H1 (cell line): ENCODE results near the gene POLA2. TPM values are rescaled to one million over a fixed set of nuclear protein-coding genes. Genes with fewer than 3 reads are reported as not detected.

Experiments
- CTCF ChIA-PET: fragments of 300-600 bp; sonication (Branson Sonifier 250); formaldehyde crosslinking; loops from one replicate; lab custom pipeline; 2021; ENCODE audit not compliant: partially characterized antibody; lab: Charles Lee
- POLR2A ChIA-PET: fragments of 300-600 bp; sonication (Branson Sonifier 250); formaldehyde crosslinking; loops from one replicate; lab custom pipeline; 2021; ENCODE audit warnings: inconsistent platforms; ENCODE audit not compliant: partially characterized antibody; lab: Charles Lee
- DNase-seq, 2 experiments: peaks; one replicate each; pipeline versions ENCODE4 v3.0.0 to v3.0.0-alpha.2; 2010 to 2022; ENCODE audit warnings: low spot score in 2 of 2, low read depth in 1 of 2, mixed read lengths in 1 of 2
- FAIRE-seq: peaks from 2 replicates; lab custom pipeline; 2011; peaks lifted over from hg19 to GRCh38; lab: Jason Lieb, UNC
- H2AFZ ChIP-seq: 2 replicates; pipeline ENCODE4 v1.8.1; 2012; ENCODE audit warnings: low read length, inconsistent platforms
- H2AK5ac ChIP-seq: 2 replicates; pipeline ENCODE4 v1.6.1; 2013; ENCODE audit warnings: low read depth, low read length
- H2BK120ac ChIP-seq: replicated peaks from 2 replicates; pipeline ENCODE3; 2013; ENCODE audit warnings: low read depth, low read length, inconsistent platforms
- H2BK12ac ChIP-seq: 2 replicates; pipeline ENCODE4 v1.6.1; 2013; ENCODE audit warnings: low read depth, low read length
- H2BK15ac ChIP-seq: 2 replicates; pipeline ENCODE4 v1.6.1; 2013; ENCODE audit warnings: low read length
- H2BK20ac ChIP-seq: 2 replicates; pipeline ENCODE4 v1.6.1; 2013; ENCODE audit warnings: low read length
- H2BK5ac ChIP-seq: 2 replicates; pipeline ENCODE4 v1.6.1; 2013; ENCODE audit warnings: low read depth, low read length
- H3K14ac ChIP-seq: 2 replicates; pipeline ENCODE4 v1.6.1; 2013; ENCODE audit warnings: inconsistent platforms; ENCODE audit not compliant: insufficient read length
- H3K18ac ChIP-seq: 2 replicates; pipeline ENCODE4 v1.6.1; 2013; ENCODE audit warnings: low read length; ENCODE audit errors: extremely low read depth
- H3K23ac ChIP-seq: 2 replicates; pipeline ENCODE4 v1.6.1; 2013; ENCODE audit warnings: inconsistent platforms; ENCODE audit not compliant: insufficient read length
- H3K23me2 ChIP-seq: 2 replicates; pipeline ENCODE4 v1.6.1; 2013; ENCODE audit warnings: low read depth, low read length
- H3K27ac ChIP-seq: 2 replicates; pipeline ENCODE4 v1.6.1; 2011; ENCODE audit warnings: low read depth, low read length, inconsistent platforms
- H3K27me3 ChIP-seq, 4 experiments: replicated peaks in 1 of 4; 1 replicate in 1 of 4; 2 replicates in 3 of 4; pipeline versions ENCODE4 v1.6.1 to v1.8.1; 2011 to 2013; ENCODE audit warnings: low read length in 3 of 4, mild to moderate bottlenecking in 3 of 4, inconsistent platforms in 2 of 4, mixed read lengths in 2 of 4, moderate library complexity in 1 of 4; ENCODE audit not compliant: control insufficient read depth in 3 of 4, insufficient read depth in 3 of 4; ENCODE audit errors: extremely low read depth in 1 of 4
- H3K36me3 ChIP-seq, 4 experiments: 2 replicates each; pipeline versions ENCODE4 v1.6.1 to v1.8.1; 2011 to 2013; ENCODE audit warnings: mild to moderate bottlenecking in 4 of 4, low read length in 3 of 4, moderate library complexity in 2 of 4, control low read depth in 1 of 4, inconsistent platforms in 1 of 4; ENCODE audit not compliant: insufficient read depth in 4 of 4, control insufficient read depth in 2 of 4
- H3K4ac ChIP-seq: replicated peaks from 2 replicates; pipeline ENCODE3; 2013; ENCODE audit warnings: low read length, low read depth, mixed read lengths, inconsistent platforms; ENCODE audit not compliant: insufficient read length
- H3K4me1 ChIP-seq, 4 experiments: replicated peaks in 1 of 4; 1 replicate in 1 of 4; 2 replicates in 3 of 4; pipeline versions ENCODE4 v1.6.1 to v1.8.1; 2011 to 2013; ENCODE audit warnings: low read length in 3 of 4, inconsistent platforms in 2 of 4, mixed read lengths in 1 of 4; ENCODE audit not compliant: insufficient read depth in 4 of 4, control insufficient read depth in 3 of 4
- H3K4me2 ChIP-seq, 2 experiments: 2 replicates each; pipeline versions ENCODE4 v1.6.1 to v1.8.1; 2011 to 2013; ENCODE audit warnings: low read depth in 2 of 2, low read length in 2 of 2, control low read depth in 1 of 2, inconsistent platforms in 1 of 2, mild to moderate bottlenecking in 1 of 2; ENCODE audit not compliant: insufficient read depth in 1 of 2
- H3K4me3 ChIP-seq, 4 experiments: fragments of 200-600, 300-600 bp in 1 of 4; sonication (generic), shearing (Covaris generic), sonication (Bioruptor Twin) in 1 of 4; 2 replicates each; pipeline versions ENCODE4 v1.5.1 to v1.8.1; 2011 to 2016; ENCODE audit warnings: low read length in 4 of 4, low read depth in 3 of 4, control low read depth in 2 of 4, inconsistent platforms in 2 of 4, mild to moderate bottlenecking in 2 of 4, mixed read lengths in 1 of 4, moderate library complexity in 1 of 4; ENCODE audit not compliant: insufficient read depth in 2 of 4; ENCODE audit errors: extremely low read depth in 1 of 4
- H3K56ac ChIP-seq: replicated peaks from 2 replicates; pipeline ENCODE3; 2013; ENCODE audit warnings: low read depth, mild to moderate bottlenecking, mixed read lengths, low read length, inconsistent platforms; ENCODE audit not compliant: insufficient read length
- H3K79me1 ChIP-seq: 2 replicates; pipeline ENCODE4 v1.6.1; 2013; ENCODE audit warnings: low read depth, low read length, control low read depth
- H3K79me2 ChIP-seq, 2 experiments: 2 replicates each; pipeline versions ENCODE4 v1.6.1 to v1.8.1; 2012 to 2013; ENCODE audit warnings: low read length in 2 of 2, mild to moderate bottlenecking in 2 of 2, inconsistent platforms in 1 of 2; ENCODE audit not compliant: insufficient read depth in 2 of 2, control insufficient read depth in 1 of 2
- H3K9ac ChIP-seq, 4 experiments: replicated peaks in 1 of 4; 1 replicate in 1 of 4; 2 replicates in 3 of 4; pipeline versions ENCODE4 v1.6.1 to v1.8.1; 2011 to 2013; ENCODE audit warnings: low read depth in 3 of 4, low read length in 3 of 4, control low read depth in 2 of 4, mild to moderate bottlenecking in 2 of 4, moderate library complexity in 2 of 4, inconsistent platforms in 1 of 4; ENCODE audit errors: extremely low read depth in 1 of 4
- H3K9me3 ChIP-seq, 2 experiments: 2 replicates each; pipeline versions ENCODE4 v1.6.1 to v1.8.1; 2012 to 2013; ENCODE audit warnings: mild to moderate bottlenecking in 2 of 2, moderate library complexity in 2 of 2, control low read depth in 1 of 2, inconsistent platforms in 1 of 2, low read depth in 1 of 2, low read length in 1 of 2, mixed read lengths in 1 of 2; ENCODE audit not compliant: insufficient read depth in 2 of 2
- H4K20me1 ChIP-seq, 2 experiments: replicated peaks in 1 of 2; 2 replicates each; pipeline versions ENCODE3 to v1.8.1; 2011 to 2013; ENCODE audit warnings: inconsistent platforms in 2 of 2, low read length in 2 of 2, mild to moderate bottlenecking in 1 of 2; ENCODE audit not compliant: insufficient read depth in 2 of 2, control insufficient read depth in 1 of 2
- H4K5ac ChIP-seq: 2 replicates; pipeline ENCODE4 v1.6.1; 2013; ENCODE audit warnings: low read length, low read depth, mixed read lengths, inconsistent platforms; ENCODE audit not compliant: insufficient read length
- H4K8ac ChIP-seq: 2 replicates; pipeline ENCODE4 v1.8.0; 2013; ENCODE audit warnings: mild to moderate bottlenecking, moderate library complexity, low read length, inconsistent platforms; ENCODE audit not compliant: insufficient read depth; ENCODE audit errors: extremely low read depth
- H4K91ac ChIP-seq: replicated peaks from 2 replicates; pipeline ENCODE3; 2013; ENCODE audit warnings: low read length, mixed read lengths, inconsistent platforms; ENCODE audit not compliant: insufficient read length
- BCL11A ChIP-seq, 2 experiments: IDR thresholded peaks; one replicate each; pipeline ENCODE4 v1.6.1; 2011; ENCODE audit warnings: low read depth in 2 of 2, low read length in 2 of 2, mild to moderate bottlenecking in 2 of 2
- CBX5 ChIP-seq: fragments of 300-800, 300-1000 bp; sonication (generic); IDR thresholded peaks from 2 replicates; pipeline ENCODE4 v1.7.1; 2016; ENCODE audit warnings: antibody characterized with exemption, low read length, low read depth
- CEBPB ChIP-seq: IDR thresholded peaks from 2 replicates; pipeline ENCODE4 v1.6.1; 2012; ENCODE audit warnings: low read depth, low read length
- CHD1 ChIP-seq: IDR thresholded peaks from 2 replicates; pipeline ENCODE4 v1.6.1; 2012; ENCODE audit warnings: low read depth, low read length, improper control_type of control experiment
- HDAC6 ChIP-seq: IDR thresholded peaks from one replicate; pipeline ENCODE4 v1.7.1; 2012; ENCODE audit warnings: low read depth, mild to moderate bottlenecking, inconsistent platforms, low read length, moderate library complexity
- KDM4A ChIP-seq: IDR thresholded peaks from one replicate; pipeline ENCODE4 v1.7.1; 2012; ENCODE audit warnings: low read depth, mild to moderate bottlenecking, moderate library complexity, low read length, inconsistent platforms; ENCODE audit not compliant: severe bottlenecking
- PHF8 ChIP-seq: fragments of 200-600 bp; sonication (generic); conservative IDR thresholded peaks from 2 replicates; pipeline ENCODE4 v1.7.1; 2012; ENCODE audit warnings: low read depth, mild to moderate bottlenecking, inconsistent platforms, low read length, moderate library complexity
- RBBP5 ChIP-seq: IDR thresholded peaks from 2 replicates; pipeline ENCODE4 v1.7.1; 2012; ENCODE audit warnings: low read depth, mild to moderate bottlenecking, inconsistent platforms, low read length, moderate library complexity, borderline replicate concordance
- RXRA ChIP-seq: IDR thresholded peaks from 2 replicates; pipeline ENCODE4 v1.6.1; 2011; ENCODE audit warnings: low read depth, mild to moderate bottlenecking, low read length, moderate library complexity; ENCODE audit not compliant: insufficient read depth
- SAP30 ChIP-seq: fragments of 300-600 bp; sonication (generic); IDR thresholded peaks from 2 replicates; pipeline ENCODE4 v1.7.1; 2012; ENCODE audit warnings: low read length, moderate library complexity, mild to moderate bottlenecking, inconsistent platforms; ENCODE audit not compliant: insufficient read depth, insufficient replicate concordance
- SIX5 ChIP-seq: IDR thresholded peaks from 2 replicates; pipeline ENCODE4 v1.6.1; 2011; ENCODE audit warnings: mild to moderate bottlenecking, low read depth, low read length
- SP4 ChIP-seq: IDR thresholded peaks from 2 replicates; pipeline ENCODE4 v1.6.1; 2012; ENCODE audit warnings: low read length, inconsistent platforms
- TBP ChIP-seq: IDR thresholded peaks from 2 replicates; pipeline ENCODE4 v1.6.1; 2011; ENCODE audit warnings: low read depth, low read length, improper control_type of control experiment
- YY1 ChIP-seq: IDR thresholded peaks from 2 replicates; pipeline ENCODE4 v1.6.1; 2011; ENCODE audit warnings: low read depth, mild to moderate bottlenecking, low read length
- ZNF274 ChIP-seq: IDR thresholded peaks from 2 replicates; pipeline ENCODE4 v1.7.0; 2012; ENCODE audit warnings: low read length, borderline replicate concordance; ENCODE audit errors: extremely low read depth
- WGBS, 2 experiments: shearing (Covaris generic) in 1 of 2; methylation state at CpG; one replicate each; pipeline versions ENCODE4 v1.1.6 to v1.1.7; 2013 to 2015; ENCODE audit warnings: low lambda C conversion rate in 2 of 2, mixed read lengths in 2 of 2, inconsistent platforms in 1 of 2, low coverage in 1 of 2, missing lambda C conversion rate in 1 of 2; ENCODE audit not compliant: insufficient replicate concordance in 2 of 2, insufficient coverage in 1 of 2, insufficient read length in 1 of 2; ENCODE audit errors: extremely low coverage in 1 of 2, missing lambda C conversion rate in 1 of 2; 5-methylcytosine and 5-hydroxymethylcytosine counted together
- polyA plus RNA-seq, 7 experiments: library from polyadenylated mRNA; depleted of rRNA in 3 of 7; stranded (reverse) in 5 of 7; unstranded in 2 of 7; fragments of >200 nt in 5 of 7; fragments of 200-250 nt in 2 of 7; gene quantifications; 1 replicate in 5 of 7; 2 replicates in 1 of 7; 4 replicates in 1 of 7; pipeline versions ENCODE4 v1.2.1 to v1.2.3, GENCODE V29; 2011 to 2013; ENCODE audit warnings: missing spikeins in 2 of 7, mixed read lengths in 2 of 7
- total RNA-seq: library from RNA; stranded (reverse); fragmentation: NEBNext Ultra II Directional; extraction: Animal tissue kit (Norgen Biotek cat#: 25700); gene quantifications from 2 replicates; pipeline ENCODE4 v1.2.1, GENCODE V29; 2021

Gene POLA2
- total and polyA plus RNA-seq, 2 of the 8 experiments (the other 6 are each of a cell fraction or from before 2014, with no cell fraction given), result 31.2 to 55.9 TPM

- Histone ChIP-seq H2BK12ac (no peak overlapping the region), H3K4me1 (peaks cover 0 to 9% (median 7%) of the 10 kb centered on the region in 4 experiments; a peak in 6 of 7 replicates), H4K91ac (no peak overlapping the region), H3K14ac (no peak overlapping the region), H3K23me2 (peaks cover 3% of the 10 kb centered on the region; the same call in 1 of the 2 replicates), H3K56ac (no peak overlapping the region), H3K79me1 (no peaks in the 10 kb centered on the region), H2BK120ac (no peak overlapping the region), H2AFZ (no peak overlapping the region), H2AK5ac (no peak overlapping the region), H3K4me2 (peak overlapping the region; percentile 49 to 67), H3K4me3 (peak overlapping the region; percentile 37 to 69 (median 56); a peak in 6 of 8 replicates), H3K9ac (peak overlapping the region in 1 of 4 experiments; percentile 42; a peak in 2 of 7 replicates), H4K5ac (no peak overlapping the region), H3K36me3 (peaks cover 3 to 8% (median 4%) of the 10 kb centered on the region in 4 experiments; a peak in 4 of 8 replicates), H3K23ac (no peak overlapping the region), H3K27me3 (no peaks in the 10 kb centered on the region), H4K8ac (no peak overlapping the region), H3K79me2 (no peaks in the 10 kb centered on the region), H3K9me3 (no peaks in the 10 kb centered on the region), H3K4ac (no peak overlapping the region), H3K18ac (no peak overlapping the region), H2BK20ac (no peak overlapping the region), H2BK5ac (no peak overlapping the region), H4K20me1 (no peaks in the 10 kb centered on the region), H3K27ac (no peak overlapping the region), H2BK15ac (no peak overlapping the region)
- no peak for DNase-seq
- CTCF ChIA-PET, result interaction anchor here (0.8 to 15.4 kb wide), 19 partner anchors 8 to 112 kb away, joined by 3 to 258 read pairs (median 5); partner anchors contain the start of gene POLA2
- no peak for FAIRE-seq
- POLR2A ChIA-PET, result interaction anchor here (1.0 to 18.1 kb wide), 14 partner anchors 8 to 105 kb away, joined by 3 to 324 read pairs (median 5); partner anchors contain the start of genes CAPN1 and POLA2
- WGBS, 2 experiments, result 90% methylated on average over 7 of the region's 7 CpGs; no CpG with 5 or more reads in 1 of the 2 experiments
- TF ChIP-seq RXRA, result no peak
- no peak for TF ChIP-seq TBP
- TF ChIP-seq BCL11A (IDR thresholded peaks at IDR 0.05; ENCODE audit: low read depth in 2 of 2, low read length in 2 of 2), result no peak
- no peak for TF ChIP-seq HDAC6
- TF ChIP-seq KDM4A, result no peak
- no peak for TF ChIP-seq SAP30
- no peak for TF ChIP-seq CEBPB
- TF ChIP-seq PHF8, result no peak
- no peak for TF ChIP-seq CBX5
- TF ChIP-seq CHD1, result no peak
- TF ChIP-seq SP4, result no peak
- TF ChIP-seq ZNF274, result no peak
- TF ChIP-seq SIX5, result no peak
- TF ChIP-seq RBBP5, result no peak
- no peak for TF ChIP-seq YY1
Measured at GRCh38 chr11:65226103-65226442, 35.7 kb upstream of the POLA2 start.
